T-helper 17 cell (primary cell): Measurements from ENCODE around the gene SERPIND1. TPM values are rescaled to one million over a fixed set of nuclear protein-coding genes. Genes with fewer than 3 reads are reported as not detected.

ENCODE experiments used
- ATAC-seq: fragments of 150-1000 bp; cut with Tn5 transposase; 2 replicates; pipeline ENCODE4 v1.10.0; 2021; ENCODE audit warnings: mild to moderate bottlenecking, moderate library complexity
- DNase-seq, 3 donors: peaks; one replicate each; pipeline versions ENCODE4 v3.0.0 to v3.0.0-alpha.2; 2020 to 2021
- H3K9me3 ChIP-seq: one replicate; pipeline ENCODE4 v1.7.0; 2013; ENCODE audit warnings: low read length, mild to moderate bottlenecking; ENCODE audit not compliant: control insufficient read depth, poor library complexity, severe bottlenecking
- H3K27ac Mint-ChIP-seq: one replicate; pipeline ENCODE4 v1.8.0; 2022; ENCODE audit warnings: mild to moderate bottlenecking, moderate library complexity, mixed read lengths
- H3K27me3 Mint-ChIP-seq: one replicate; pipeline ENCODE4 v1.8.0; 2022; ENCODE audit warnings: mixed read lengths
- H3K36me3 Mint-ChIP-seq: one replicate; pipeline ENCODE4 v1.8.0; 2022; ENCODE audit warnings: low read depth, mixed read lengths
- H3K4me1 Mint-ChIP-seq: one replicate; pipeline ENCODE4 v1.8.0; 2022; ENCODE audit warnings: mild to moderate bottlenecking, mixed read lengths
- H3K4me3 Mint-ChIP-seq: one replicate; pipeline ENCODE4 v1.8.0; 2022; ENCODE audit warnings: mild to moderate bottlenecking, moderate library complexity, mixed read lengths
- total RNA-seq, 4 donors: library from RNA in 2 of 4; stranded (reverse) in 2 of 4; gene quantifications; one replicate each; pipeline ENCODE4 v1.2.3 and lab custom pipeline; 2022 to 2026

The SERPIND1 gene
- total RNA-seq, 2 donors from 2014 or later, result not detected

GRCh38 chr22:20771918-20772625 lies 1.8 kb upstream of the SERPIND1 start:
- H3K4me1 Mint-ChIP-seq, result peaks cover 11% of the 10 kb centered on the region
- no peak overlapping the region for H3K27ac Mint-ChIP-seq

GRCh38 chr22:20774882-20775281 lies 969 bp downstream of the SERPIND1 start:
- no peaks in the 10 kb centered on the region for H3K9me3 ChIP-seq
- Mint-ChIP-seq H3K27ac (no peak overlapping the region), H3K4me3 (no peak overlapping the region), H3K27me3 (no peaks in the 10 kb centered on the region), H3K36me3 (no peaks in the 10 kb centered on the region), H3K4me1 (peaks cover 1% of the 10 kb centered on the region)
- no peak for DNase-seq
- ATAC-seq, result no peak

More at GRCh38 chr22:20771918-20772625, 1.8 kb upstream of the SERPIND1 start:
- Mint-ChIP-seq H3K36me3 (no peaks in the 10 kb centered on the region), H3K27me3 (no peaks in the 10 kb centered on the region), H3K4me3 (no peak overlapping the region)
- no peak for ATAC-seq
- no peak for DNase-seq
- no peaks in the 10 kb centered on the region for H3K9me3 ChIP-seq

GRCh38 chr22:20775342-20775895 lies 1.5 kb downstream of the SERPIND1 start:
- no peaks in the 10 kb centered on the region for H3K9me3 ChIP-seq
- no peaks in the 10 kb centered on the region for H3K4me1 Mint-ChIP-seq
- no peak for ATAC-seq
- H3K27ac Mint-ChIP-seq, result no peak overlapping the region
- H3K4me3 Mint-ChIP-seq, result no peak overlapping the region
- no peaks in the 10 kb centered on the region for H3K27me3 Mint-ChIP-seq
- no peaks in the 10 kb centered on the region for H3K36me3 Mint-ChIP-seq
- DNase-seq, result no peak

DNA sequence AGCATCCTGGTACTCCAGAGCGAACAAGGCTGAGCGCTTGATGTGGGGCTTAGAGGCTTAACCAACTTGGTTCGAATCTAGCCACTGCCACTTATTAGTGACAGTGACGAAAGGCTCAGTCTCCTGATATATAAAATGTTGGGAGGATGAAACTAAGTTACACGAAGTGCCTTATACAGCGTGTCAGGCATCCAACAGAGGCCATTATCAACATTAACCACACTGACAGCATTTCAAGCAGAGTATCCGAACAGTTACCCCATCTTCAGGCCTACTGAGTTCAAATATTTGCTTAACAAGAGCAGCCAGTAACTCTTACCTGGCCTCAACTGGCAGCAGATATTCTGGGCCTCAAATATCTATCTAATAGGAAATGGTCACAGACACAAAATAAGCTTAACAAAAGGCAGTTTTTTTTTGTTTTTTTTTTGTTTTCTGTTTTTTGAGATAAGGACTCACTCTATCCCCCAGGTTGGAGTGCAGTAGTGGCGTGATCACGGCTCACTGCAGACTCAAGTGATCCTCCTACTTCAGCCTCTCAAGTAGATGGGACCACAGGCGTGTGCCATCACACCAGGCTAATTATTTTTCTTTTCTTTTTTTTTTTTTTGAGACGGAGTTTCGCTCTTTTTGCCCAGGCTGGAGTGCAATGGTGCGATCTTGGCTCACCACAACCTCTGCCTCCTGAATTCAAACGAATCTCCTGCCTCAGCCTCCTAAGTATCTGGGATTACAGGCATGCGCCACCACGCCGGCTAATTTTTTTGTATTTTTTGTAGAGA lies 2.9 kb downstream of the SERPIND1 start:
- H3K36me3 Mint-ChIP-seq, result no peaks in the 10 kb centered on the region
- H3K4me1 Mint-ChIP-seq, result no peaks in the 10 kb centered on the region
- DNase-seq (no peak), ATAC-seq (no peak)
- H3K4me3 Mint-ChIP-seq, result no peak overlapping the region
- H3K27me3 Mint-ChIP-seq, result no peaks in the 10 kb centered on the region
- no peaks in the 10 kb centered on the region for H3K9me3 ChIP-seq
- H3K27ac Mint-ChIP-seq, result no peak overlapping the region

DNA sequence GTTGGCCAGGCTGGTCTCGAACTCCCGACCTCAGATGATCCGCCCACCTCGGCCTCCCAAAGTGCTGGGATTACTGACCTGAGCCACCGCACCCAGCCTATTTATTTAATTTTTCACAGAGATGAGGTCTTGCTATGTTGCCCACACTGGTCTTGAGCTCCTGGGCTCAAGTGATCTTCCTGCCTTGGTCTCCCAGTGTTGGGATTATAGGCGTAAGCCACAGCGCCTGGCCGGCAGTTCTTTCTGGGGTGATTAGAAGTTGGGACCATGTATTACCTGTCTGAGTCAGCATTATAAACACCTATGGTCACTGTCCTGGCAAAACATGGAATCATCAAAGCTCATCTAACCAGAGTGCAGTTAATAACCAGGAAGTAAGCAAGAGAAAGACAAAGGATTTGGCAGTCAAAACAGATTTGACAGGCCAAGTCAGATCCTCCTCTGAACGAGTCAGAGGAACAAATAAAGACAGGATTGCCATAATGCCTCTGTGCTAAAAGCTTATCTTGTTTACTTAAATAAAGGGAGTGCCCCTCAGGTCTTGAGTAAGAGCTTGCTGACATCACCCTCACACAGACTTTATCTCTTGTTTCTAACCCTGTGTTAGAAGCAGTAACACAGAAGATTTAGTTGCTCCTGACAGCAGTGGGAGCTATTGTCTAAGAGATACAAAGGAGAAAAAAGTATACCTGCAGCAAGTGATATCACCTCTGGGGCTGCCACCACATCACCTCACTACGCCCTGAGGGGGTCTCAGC lies 3.7 kb downstream of the SERPIND1 start:
- ATAC-seq, result no peak
- DNase-seq, result no peak
- H3K9me3 ChIP-seq, result no peaks in the 10 kb centered on the region
- Mint-ChIP-seq H3K27ac (no peak overlapping the region), H3K4me3 (no peak overlapping the region), H3K36me3 (no peaks in the 10 kb centered on the region), H3K27me3 (no peaks in the 10 kb centered on the region), H3K4me1 (no peaks in the 10 kb centered on the region)

- no peaks in the 10 kb centered on the region for H3K27me3 Mint-ChIP-seq
- no peaks in the 10 kb centered on the region for H3K36me3 Mint-ChIP-seq
- H3K4me1 Mint-ChIP-seq, result no peaks in the 10 kb centered on the region
- no peaks in the 10 kb centered on the region for H3K9me3 ChIP-seq
- no peak overlapping the region for H3K4me3 Mint-ChIP-seq
- no peak for DNase-seq
- H3K27ac Mint-ChIP-seq, result no peak overlapping the region
- ATAC-seq, result no peak
Measured at GRCh38 chr22:20779014-20779817, 5.3 kb downstream of the SERPIND1 start.

GRCh38 chr22:20779818-20780158 lies 5.9 kb downstream of the SERPIND1 start:
- Mint-ChIP-seq H3K36me3 (no peaks in the 10 kb centered on the region), H3K27me3 (no peaks in the 10 kb centered on the region), H3K27ac (no peak overlapping the region), H3K4me3 (no peak overlapping the region), H3K4me1 (no peaks in the 10 kb centered on the region)
- ATAC-seq (no peak), DNase-seq (no peak)
- H3K9me3 ChIP-seq, result no peaks in the 10 kb centered on the region

- Mint-ChIP-seq H3K27ac (no peak overlapping the region), H3K36me3 (no peaks in the 10 kb centered on the region), H3K4me3 (no peak overlapping the region), H3K4me1 (no peaks in the 10 kb centered on the region), H3K27me3 (no peaks in the 10 kb centered on the region)
- DNase-seq (no peak), ATAC-seq (no peak)
- no peaks in the 10 kb centered on the region for H3K9me3 ChIP-seq
Measured at GRCh38 chr22:20781272-20781990, 7.5 kb downstream of the SERPIND1 start.

- H3K4me3 Mint-ChIP-seq, result no peak overlapping the region
- no peaks in the 10 kb centered on the region for H3K9me3 ChIP-seq
- H3K36me3 Mint-ChIP-seq, result no peaks in the 10 kb centered on the region
- no peak overlapping the region for H3K27ac Mint-ChIP-seq
- no peaks in the 10 kb centered on the region for H3K4me1 Mint-ChIP-seq
- DNase-seq (no peak), ATAC-seq (no peak)
- H3K27me3 Mint-ChIP-seq, result no peaks in the 10 kb centered on the region
Measured at GRCh38 chr22:20782083-20782482, 8.2 kb downstream of the SERPIND1 start.

DNA sequence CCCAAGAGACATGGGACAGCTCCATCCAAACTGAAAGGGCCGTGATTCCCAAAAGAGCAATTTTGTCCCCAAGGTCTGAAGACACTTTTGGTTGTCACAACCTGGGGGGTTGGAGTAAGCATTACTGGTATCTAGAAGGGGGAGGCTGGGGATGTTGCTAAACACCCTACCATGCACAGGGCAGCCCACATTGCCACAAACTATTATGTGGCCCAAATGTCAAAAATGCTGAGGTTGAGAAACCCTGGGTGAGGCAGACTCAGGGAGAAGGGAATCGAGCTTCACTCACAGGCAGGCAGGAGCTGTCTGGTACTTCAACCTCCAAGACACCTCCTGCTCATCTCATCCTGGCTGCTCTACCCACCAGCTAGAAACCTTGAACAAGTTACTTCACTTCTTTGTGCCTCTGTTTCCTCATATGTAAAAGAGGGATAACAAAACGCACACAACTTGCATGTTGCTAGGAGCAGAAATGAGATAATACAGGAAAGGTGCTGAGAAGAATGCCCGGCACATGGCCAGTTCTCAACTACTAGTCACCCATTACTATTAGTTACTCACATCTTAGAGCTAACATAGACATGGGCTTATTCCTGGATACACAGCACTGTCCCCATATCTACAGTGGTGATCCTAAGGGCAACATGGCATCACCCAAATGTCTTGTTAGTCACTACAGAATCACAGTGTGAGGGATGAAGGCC lies 8.8 kb downstream of the SERPIND1 start:
- no peaks in the 10 kb centered on the region for H3K4me1 Mint-ChIP-seq
- no peak for ATAC-seq
- H3K27ac Mint-ChIP-seq, result no peak overlapping the region

DNA sequence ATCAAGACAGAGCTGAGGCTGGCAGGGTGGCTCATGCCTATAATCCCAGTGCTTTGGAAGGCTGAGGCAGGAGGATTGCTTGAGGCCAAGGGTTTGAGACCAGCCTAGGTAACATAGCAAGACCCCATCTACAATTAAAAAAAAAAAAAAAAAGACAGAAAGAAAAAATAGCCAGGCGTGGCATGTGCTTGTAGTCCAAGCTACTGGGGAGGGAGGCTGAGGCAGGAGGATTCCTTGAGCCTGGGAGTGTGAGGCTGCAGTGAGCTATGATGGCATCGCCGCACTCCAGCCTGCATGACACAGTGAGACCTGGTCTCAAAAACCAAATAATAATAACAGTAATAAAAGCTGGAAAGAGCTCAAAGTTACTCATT lies 9.4 kb downstream of the SERPIND1 start:
- Mint-ChIP-seq H3K27me3 (no peaks in the 10 kb centered on the region), H3K4me3 (no peak overlapping the region), H3K4me1 (no peaks in the 10 kb centered on the region), H3K36me3 (no peaks in the 10 kb centered on the region), H3K27ac (no peak overlapping the region)
- no peak for ATAC-seq
- no peak for DNase-seq
- no peaks in the 10 kb centered on the region for H3K9me3 ChIP-seq

More for the DNA sequence above, 8.8 kb downstream of the SERPIND1 start:
- no peak for DNase-seq
- no peaks in the 10 kb centered on the region for H3K9me3 ChIP-seq
- no peaks in the 10 kb centered on the region for H3K36me3 Mint-ChIP-seq
- H3K27me3 Mint-ChIP-seq, result no peaks in the 10 kb centered on the region
- H3K4me3 Mint-ChIP-seq, result no peak overlapping the region
